Astrocyte of the cerebellum (primary cell): ENCODE results near the gene GPC5.
A peak's percentile ranks its signal among the peaks of the same experiment; 100 is the strongest.

Experiments used
- DNase-seq: peaks from one replicate; pipeline ENCODE4 v3.0.0-alpha.2; 2011; ENCODE audit warnings: low read depth
- H3K4me3 ChIP-seq: 2 replicates; pipeline ENCODE4 v1.5.1; 2011; ENCODE audit warnings: mild to moderate bottlenecking, low read depth, low read length, moderate library complexity
- in situ Hi-C: cut with HindIII; loops from 2 replicates; pipeline ENCODE4 v1.10.0; 2017; ENCODE audit warnings: low sequenced_read_pairs
- TF ChIP-seq, protein P1 (sequence below): IDR thresholded peaks from 2 replicates; pipeline ENCODE4 v1.5.1; 2012; ENCODE audit warnings: low read length, low read depth, moderate library complexity, mild to moderate bottlenecking; ENCODE audit errors: missing control alignments

GPC5 gene

DNA sequence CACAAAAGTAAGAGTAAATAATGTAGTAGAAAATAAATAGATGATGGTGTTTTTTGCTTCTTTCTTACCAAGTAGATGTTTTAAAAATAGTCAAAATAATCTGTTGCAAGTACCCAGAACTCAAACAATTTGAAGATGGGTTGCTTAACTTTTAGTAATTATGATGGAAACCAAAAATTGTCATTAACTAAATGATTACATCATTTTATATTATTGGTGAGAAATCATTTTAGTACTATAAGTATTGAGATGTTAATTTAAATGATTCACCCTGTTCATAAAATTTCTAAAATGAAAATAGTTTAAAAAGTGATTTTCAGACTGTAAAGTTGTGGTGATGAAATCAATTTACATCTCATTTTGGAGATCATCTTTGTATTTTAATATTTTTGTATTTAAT lies 404.5 kb downstream of the GPC5 start:
- no peak for DNase-seq
- TF ChIP-seq, protein P1, sequence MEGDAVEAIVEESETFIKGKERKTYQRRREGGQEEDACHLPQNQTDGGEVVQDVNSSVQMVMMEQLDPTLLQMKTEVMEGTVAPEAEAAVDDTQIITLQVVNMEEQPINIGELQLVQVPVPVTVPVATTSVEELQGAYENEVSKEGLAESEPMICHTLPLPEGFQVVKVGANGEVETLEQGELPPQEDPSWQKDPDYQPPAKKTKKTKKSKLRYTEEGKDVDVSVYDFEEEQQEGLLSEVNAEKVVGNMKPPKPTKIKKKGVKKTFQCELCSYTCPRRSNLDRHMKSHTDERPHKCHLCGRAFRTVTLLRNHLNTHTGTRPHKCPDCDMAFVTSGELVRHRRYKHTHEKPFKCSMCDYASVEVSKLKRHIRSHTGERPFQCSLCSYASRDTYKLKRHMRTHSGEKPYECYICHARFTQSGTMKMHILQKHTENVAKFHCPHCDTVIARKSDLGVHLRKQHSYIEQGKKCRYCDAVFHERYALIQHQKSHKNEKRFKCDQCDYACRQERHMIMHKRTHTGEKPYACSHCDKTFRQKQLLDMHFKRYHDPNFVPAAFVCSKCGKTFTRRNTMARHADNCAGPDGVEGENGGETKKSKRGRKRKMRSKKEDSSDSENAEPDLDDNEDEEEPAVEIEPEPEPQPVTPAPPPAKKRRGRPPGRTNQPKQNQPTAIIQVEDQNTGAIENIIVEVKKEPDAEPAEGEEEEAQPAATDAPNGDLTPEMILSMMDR: no peak
- no peak overlapping the region for H3K4me3 ChIP-seq
- in situ Hi-C loops: no loop called here

DNA sequence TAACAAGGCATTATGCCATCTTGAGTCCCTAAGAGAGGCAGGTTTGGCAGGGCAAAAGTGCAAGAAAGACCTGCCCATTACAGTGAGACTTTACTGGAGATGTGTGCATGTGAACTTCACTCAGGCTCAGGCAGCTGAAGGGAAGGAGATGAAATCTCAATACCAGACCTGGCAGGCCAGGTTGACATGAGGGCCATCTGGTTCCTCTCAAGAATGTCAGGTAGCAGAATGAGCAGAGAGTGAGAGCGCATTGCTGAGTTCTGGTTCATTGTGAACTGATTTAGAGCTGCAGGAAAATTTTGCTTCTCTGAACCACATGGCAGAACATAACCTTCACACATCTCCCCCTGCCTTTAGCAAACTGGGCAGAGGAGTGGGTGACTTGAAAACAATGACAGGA lies 406.3 kb downstream of the GPC5 start:
- no peak for DNase-seq
- TF ChIP-seq, protein P1: no peak
- in situ Hi-C loops: no loop called here
- H3K4me3 ChIP-seq: no peak overlapping the region

DNA sequence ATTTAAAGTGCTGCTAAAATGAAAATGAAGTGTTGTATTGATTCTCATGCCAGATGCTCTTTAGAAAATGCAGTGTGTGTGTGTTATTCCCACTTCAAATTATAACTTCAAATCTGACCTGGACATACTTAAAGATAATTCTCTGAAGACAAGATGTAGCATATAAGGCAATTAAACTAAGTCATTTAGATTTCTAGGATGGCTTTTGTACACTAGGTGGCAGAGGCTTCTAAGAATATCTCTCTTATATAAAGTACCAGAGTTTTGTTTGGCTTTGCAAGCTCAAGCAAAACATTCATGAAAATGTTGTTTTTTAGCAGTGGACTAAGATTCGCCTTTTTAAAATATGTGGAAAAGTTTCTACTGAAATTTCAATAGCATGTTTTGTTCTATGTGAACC lies 407.2 kb downstream of the GPC5 start:
- in situ Hi-C loops: no loop called here
- TF ChIP-seq, protein P1: peak; percentile 13
- no peak overlapping the region for H3K4me3 ChIP-seq
- no peak for DNase-seq

DNA sequence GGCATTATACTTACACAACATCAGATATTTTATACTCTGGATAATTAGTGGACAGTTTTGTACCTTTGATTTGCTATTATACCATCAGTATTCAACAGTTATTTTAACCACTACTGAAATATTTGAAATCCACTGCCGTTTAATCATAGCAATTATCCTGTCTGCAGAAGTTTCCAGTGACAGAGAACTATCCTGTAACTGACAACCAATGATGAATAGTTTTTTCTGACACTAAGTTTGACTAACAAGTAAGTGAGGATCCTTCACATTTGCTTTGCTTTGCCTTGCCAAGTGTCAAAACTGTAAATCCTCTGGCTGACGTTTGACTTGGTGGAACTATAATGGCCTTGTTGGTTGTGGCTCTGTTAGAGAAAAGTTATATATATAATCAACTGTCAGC lies 410.7 kb downstream of the GPC5 start:
- H3K4me3 ChIP-seq: no peak overlapping the region
- TF ChIP-seq, protein P1: no peak
- no peak for DNase-seq
- in situ Hi-C loops: no loop called here

DNA sequence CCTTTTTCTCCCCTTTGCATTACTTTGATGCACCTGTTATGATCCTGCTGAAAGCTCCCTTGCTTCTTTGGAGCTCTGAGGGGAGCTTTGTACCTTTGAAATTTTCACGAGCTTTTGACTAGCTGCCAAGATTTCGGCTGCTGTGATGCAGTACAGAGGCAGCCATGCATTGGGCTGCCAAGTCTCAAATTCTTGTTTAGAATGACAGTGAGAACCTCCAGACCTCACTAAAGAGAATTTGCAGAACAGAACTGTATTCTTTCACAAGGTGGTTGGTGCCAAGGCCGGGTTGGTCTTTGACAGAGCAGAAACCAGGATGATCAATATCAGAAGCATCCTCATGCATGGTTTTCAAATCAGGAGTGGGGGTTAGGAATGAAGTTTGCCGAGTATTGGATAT lies 414.8 kb downstream of the GPC5 start:
- TF ChIP-seq, protein P1: no peak
- no peak for DNase-seq
- no peak overlapping the region for H3K4me3 ChIP-seq
- in situ Hi-C loops: no loop called here

DNA sequence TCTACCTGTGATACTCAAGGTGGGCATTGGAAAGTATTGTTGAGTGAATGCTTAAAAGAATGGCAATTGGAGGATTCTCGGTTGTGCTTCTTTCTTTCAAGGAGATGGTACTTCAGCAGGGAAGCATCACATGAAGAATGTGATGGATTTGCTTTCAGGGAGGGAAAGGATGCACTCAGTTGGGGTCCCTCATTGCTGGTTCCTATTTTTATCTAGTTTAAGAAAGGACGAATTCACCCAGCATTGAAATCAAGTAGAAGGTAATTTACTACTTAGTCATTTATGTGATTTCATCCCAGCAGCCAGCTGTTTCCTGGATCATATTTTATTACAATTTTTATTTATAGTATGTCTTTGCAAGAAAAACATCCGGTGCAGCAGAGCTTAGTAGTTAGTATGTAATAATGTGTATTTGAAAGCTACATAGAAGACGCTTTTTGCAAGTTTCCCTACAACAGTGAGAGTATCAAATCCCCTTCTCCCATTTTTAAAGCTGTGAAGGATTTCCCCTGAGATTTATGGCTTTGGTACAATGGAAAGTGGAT lies 417.9 kb downstream of the GPC5 start:
- in situ Hi-C loops: no loop called here

More for the DNA sequence above, 417.9 kb downstream of the GPC5 start:
- TF ChIP-seq, protein P1: no peak
- H3K4me3 ChIP-seq: no peak overlapping the region
- no peak for DNase-seq
